ENCODE results near the gene YBX2.

DNA sequence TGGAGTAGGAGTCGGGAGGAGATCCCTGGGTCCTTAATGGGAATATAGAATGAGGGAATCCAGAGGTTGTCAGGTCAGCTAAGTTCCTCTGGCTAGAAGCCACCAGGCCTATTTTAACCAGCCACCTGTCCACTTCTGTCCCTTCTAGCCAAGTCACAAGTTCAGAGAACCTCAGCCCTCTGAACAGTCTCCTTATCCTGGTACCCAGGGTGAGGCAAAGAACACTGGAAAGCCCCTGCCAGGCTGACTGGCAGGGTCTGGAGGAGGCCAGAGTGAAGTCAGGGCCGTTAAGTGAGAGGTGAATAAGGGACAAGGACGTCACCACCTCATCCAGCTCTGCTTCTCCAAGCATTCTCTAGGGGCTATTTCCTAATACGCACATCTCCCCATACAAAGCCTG, 45.6 kb downstream of the YBX2 start:
- TF ChIP-seq, protein P1, sequence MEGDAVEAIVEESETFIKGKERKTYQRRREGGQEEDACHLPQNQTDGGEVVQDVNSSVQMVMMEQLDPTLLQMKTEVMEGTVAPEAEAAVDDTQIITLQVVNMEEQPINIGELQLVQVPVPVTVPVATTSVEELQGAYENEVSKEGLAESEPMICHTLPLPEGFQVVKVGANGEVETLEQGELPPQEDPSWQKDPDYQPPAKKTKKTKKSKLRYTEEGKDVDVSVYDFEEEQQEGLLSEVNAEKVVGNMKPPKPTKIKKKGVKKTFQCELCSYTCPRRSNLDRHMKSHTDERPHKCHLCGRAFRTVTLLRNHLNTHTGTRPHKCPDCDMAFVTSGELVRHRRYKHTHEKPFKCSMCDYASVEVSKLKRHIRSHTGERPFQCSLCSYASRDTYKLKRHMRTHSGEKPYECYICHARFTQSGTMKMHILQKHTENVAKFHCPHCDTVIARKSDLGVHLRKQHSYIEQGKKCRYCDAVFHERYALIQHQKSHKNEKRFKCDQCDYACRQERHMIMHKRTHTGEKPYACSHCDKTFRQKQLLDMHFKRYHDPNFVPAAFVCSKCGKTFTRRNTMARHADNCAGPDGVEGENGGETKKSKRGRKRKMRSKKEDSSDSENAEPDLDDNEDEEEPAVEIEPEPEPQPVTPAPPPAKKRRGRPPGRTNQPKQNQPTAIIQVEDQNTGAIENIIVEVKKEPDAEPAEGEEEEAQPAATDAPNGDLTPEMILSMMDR (conservative IDR thresholded peaks at IDR 0.05 in 1 of 2, IDR thresholded peaks at IDR 0.05 in 1 of 2; ENCODE audit: low read depth in 1 of 2, low read length in 2 of 2), result no peak
- TF ChIP-seq EZH2 (IDR thresholded peaks at IDR 0.05; ENCODE audit: low read length, missing control alignments), result no peak

Data from fibroblast of lung (primary cell).